Prostate gland (tissue), 2 donors: ENCODE measurements around the gene CHRNA4.

Experiments used
- POLR2A ChIP-seq: fragments of 450-650 bp; IDR thresholded peaks from one replicate; pipeline ENCODE4 v1.6.1; 2016; ENCODE audit warnings: antibody characterized with exemption, mild to moderate bottlenecking
- POLR2AphosphoS5 ChIP-seq: sonication (generic); formaldehyde crosslinking; IDR thresholded peaks from one replicate; pipeline ENCODE4 v1.6.1; 2017; ENCODE audit warnings: antibody characterized with exemption
- TF ChIP-seq, protein P1 (sequence below), 4 experiments: fragments of 200-600 bp in 2 of 4; fragments of 450-650 bp in 2 of 4; sonication (generic) in 2 of 4; IDR thresholded peaks; 1 replicate in 3 of 4; 2 replicates in 1 of 4; pipeline ENCODE4 v1.5.1; 2016 to 2019; ENCODE audit warnings: antibody characterized with exemption in 4 of 4, mild to moderate bottlenecking in 2 of 4, moderate library complexity in 2 of 4

DNA sequence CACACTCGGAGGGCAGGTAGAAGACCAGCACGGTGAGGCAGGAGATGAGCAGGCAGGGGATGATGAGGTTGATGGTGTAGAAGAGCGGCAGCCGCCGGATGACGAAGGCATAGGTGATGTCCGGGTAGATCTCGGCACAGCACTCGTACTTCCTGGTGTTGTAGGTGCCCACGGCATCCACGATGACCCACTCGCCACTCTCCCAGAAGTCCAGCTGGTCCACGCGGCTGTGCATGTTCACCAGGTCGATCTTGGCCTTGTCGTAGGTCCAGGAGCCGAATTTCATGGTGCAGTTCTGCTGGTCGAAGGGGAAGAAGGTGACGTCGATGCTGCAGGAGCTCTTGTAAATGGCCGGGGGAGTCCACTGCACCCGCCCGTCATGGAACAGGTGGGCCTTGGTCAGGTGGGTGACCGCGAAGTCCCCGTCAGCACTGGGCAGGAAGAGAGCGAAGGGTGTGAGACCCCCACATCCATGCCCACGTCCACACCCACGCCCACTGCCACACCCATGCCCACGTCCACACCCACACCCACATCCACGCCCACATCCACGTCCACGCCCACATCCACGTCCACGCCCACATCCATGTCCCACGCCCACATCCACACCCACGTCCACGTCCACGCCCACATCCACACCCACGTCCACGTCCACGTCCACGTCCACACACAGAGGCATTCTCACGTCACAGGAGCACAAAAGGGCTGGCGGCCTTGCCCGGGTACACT is 10.4 kb downstream of the CHRNA4 start:
- TF ChIP-seq, protein P1, sequence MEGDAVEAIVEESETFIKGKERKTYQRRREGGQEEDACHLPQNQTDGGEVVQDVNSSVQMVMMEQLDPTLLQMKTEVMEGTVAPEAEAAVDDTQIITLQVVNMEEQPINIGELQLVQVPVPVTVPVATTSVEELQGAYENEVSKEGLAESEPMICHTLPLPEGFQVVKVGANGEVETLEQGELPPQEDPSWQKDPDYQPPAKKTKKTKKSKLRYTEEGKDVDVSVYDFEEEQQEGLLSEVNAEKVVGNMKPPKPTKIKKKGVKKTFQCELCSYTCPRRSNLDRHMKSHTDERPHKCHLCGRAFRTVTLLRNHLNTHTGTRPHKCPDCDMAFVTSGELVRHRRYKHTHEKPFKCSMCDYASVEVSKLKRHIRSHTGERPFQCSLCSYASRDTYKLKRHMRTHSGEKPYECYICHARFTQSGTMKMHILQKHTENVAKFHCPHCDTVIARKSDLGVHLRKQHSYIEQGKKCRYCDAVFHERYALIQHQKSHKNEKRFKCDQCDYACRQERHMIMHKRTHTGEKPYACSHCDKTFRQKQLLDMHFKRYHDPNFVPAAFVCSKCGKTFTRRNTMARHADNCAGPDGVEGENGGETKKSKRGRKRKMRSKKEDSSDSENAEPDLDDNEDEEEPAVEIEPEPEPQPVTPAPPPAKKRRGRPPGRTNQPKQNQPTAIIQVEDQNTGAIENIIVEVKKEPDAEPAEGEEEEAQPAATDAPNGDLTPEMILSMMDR (IDR thresholded peaks at IDR 0.05) = no peak
- no peak for TF ChIP-seq POLR2A
- no peak for TF ChIP-seq POLR2AphosphoS5
